MM.1S (cell line): Measurements from ENCODE around the gene TREML4.

ENCODE experiments used
- EZH2 ChIP-seq: fragments of 300-600 bp; sonication (generic); optimal IDR thresholded peaks from 2 replicates; pipeline ENCODE3; 2017; ENCODE audit warnings: low read depth, mild to moderate bottlenecking, antibody characterized with exemption, low read length, mixed read lengths
- EZH2phosphoT487 ChIP-seq: fragments of 300-600 bp; sonication (generic); IDR thresholded peaks from 2 replicates; pipeline ENCODE4 v1.6.1; 2018; ENCODE audit warnings: antibody characterized with exemption, low read length
- TF ChIP-seq, protein P1 (sequence below): fragments of 300-600 bp; sonication (generic); IDR thresholded peaks from 2 replicates; pipeline ENCODE4 v1.5.1; 2016; ENCODE audit warnings: antibody characterized with exemption, low read length, mixed read lengths

DNA sequence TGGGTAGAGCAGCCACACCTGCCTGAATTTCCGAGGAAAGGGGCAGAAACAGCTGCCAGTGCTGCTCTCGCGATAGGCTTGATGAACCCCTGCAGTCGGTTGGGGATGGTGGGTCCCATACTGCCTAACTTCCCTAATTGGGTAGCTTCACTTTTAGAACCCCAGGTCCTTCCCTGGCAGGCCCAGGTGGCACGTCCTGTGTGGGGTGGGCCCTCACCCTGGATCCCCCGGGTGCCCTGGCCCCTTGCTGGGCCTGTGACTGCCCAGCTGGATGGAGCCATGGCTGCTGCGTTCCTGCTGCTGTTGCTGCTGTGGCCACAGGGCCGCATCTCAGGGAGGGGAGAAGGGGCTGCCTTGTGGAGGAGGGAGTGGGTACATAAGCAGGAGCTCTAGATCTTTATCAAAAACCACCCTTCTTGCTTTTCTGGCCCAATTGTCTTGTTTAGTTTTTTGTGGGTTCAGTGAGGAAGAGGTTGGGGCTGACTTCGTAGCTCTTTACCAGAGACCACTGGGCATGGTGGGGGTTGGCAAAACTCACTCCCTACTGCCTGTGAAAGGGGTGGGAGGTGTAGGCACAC lies 19.2 kb downstream of the TREML4 start:
- TF ChIP-seq, protein P1, sequence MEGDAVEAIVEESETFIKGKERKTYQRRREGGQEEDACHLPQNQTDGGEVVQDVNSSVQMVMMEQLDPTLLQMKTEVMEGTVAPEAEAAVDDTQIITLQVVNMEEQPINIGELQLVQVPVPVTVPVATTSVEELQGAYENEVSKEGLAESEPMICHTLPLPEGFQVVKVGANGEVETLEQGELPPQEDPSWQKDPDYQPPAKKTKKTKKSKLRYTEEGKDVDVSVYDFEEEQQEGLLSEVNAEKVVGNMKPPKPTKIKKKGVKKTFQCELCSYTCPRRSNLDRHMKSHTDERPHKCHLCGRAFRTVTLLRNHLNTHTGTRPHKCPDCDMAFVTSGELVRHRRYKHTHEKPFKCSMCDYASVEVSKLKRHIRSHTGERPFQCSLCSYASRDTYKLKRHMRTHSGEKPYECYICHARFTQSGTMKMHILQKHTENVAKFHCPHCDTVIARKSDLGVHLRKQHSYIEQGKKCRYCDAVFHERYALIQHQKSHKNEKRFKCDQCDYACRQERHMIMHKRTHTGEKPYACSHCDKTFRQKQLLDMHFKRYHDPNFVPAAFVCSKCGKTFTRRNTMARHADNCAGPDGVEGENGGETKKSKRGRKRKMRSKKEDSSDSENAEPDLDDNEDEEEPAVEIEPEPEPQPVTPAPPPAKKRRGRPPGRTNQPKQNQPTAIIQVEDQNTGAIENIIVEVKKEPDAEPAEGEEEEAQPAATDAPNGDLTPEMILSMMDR: no peak
- TF ChIP-seq EZH2: no peak
- TF ChIP-seq EZH2phosphoT487: no peak
